HepG2 (cell line): ENCODE data around the gene ATP2C2. TPM values are rescaled to one million over a fixed set of nuclear protein-coding genes. Genes with fewer than 3 reads are reported as not detected.

ENCODE experiments used
- AGO1 ChIP-seq: fragments of 200-400 bp; formaldehyde crosslinking; IDR thresholded peaks from 2 replicates; pipeline ENCODE4 v1.6.1; 2017; ENCODE audit warnings: mild to moderate bottlenecking, low read depth, low read length, moderate library complexity; ENCODE audit not compliant: poor library complexity, severe bottlenecking
- AGO2 ChIP-seq: fragments of 200-400 bp; formaldehyde crosslinking; optimal IDR thresholded peaks from 2 replicates; pipeline ENCODE3; 2017; ENCODE audit warnings: mild to moderate bottlenecking, low read depth, low read length, moderate library complexity
- DNMT3B ChIP-seq: conservative IDR thresholded peaks from 2 replicates; pipeline ENCODE4 v1.6.1; 2016; ENCODE audit warnings: missing biosample characterization, control low read depth
- ELF3 ChIP-seq: IDR thresholded peaks from 2 replicates; pipeline ENCODE4 v1.6.1; 2016; ENCODE audit warnings: missing genetic modification reagents, missing compliant biosample characterization
- HMG20A ChIP-seq: IDR thresholded peaks from 2 replicates; pipeline ENCODE4 v1.6.1; 2016; ENCODE audit warnings: borderline replicate concordance
- HNRNPUL1 ChIP-seq: fragments of 200-400 bp; formaldehyde crosslinking; IDR thresholded peaks from 2 replicates; pipeline ENCODE4 v1.6.1; 2017; ENCODE audit warnings: low read depth, mild to moderate bottlenecking, low read length, moderate library complexity
- MIXL1 ChIP-seq: IDR thresholded peaks from 2 replicates; pipeline ENCODE4 v1.6.1; 2016
- MXI1 ChIP-seq: IDR thresholded peaks from 3 replicates; pipeline ENCODE4 v1.6.1; 2012; ENCODE audit warnings: low read depth, low read length, inconsistent platforms, borderline replicate concordance
- NFKBIZ ChIP-seq: IDR thresholded peaks from 2 replicates; pipeline ENCODE4 v1.6.1; 2018; ENCODE audit warnings: missing genetic modification reagents, missing compliant biosample characterization
- PPARG ChIP-seq: conservative IDR thresholded peaks from 2 replicates; pipeline ENCODE4 v1.6.1; 2016; ENCODE audit warnings: missing biosample characterization, missing genetic modification reagents
- RXRB ChIP-seq: IDR thresholded peaks from 2 replicates; pipeline ENCODE4 v1.6.1; 2016; ENCODE audit warnings: borderline replicate concordance, missing genetic modification reagents, missing compliant biosample characterization
- SIX4 ChIP-seq: sonication (generic); formaldehyde crosslinking; IDR thresholded peaks from 2 replicates; pipeline ENCODE4 v1.4.0; 2020; ENCODE audit warnings: missing genetic modification reagents
- SOX6 ChIP-seq, 2 experiments: fragments of 450-650 bp in 1 of 2; sonication (generic) in 1 of 2; formaldehyde crosslinking in 1 of 2; IDR thresholded peaks; 2 replicates each; pipeline versions ENCODE4 v1.4.0 to v1.6.1; 2017 to 2020; ENCODE audit warnings: antibody characterized with exemption in 1 of 2, mild to moderate bottlenecking in 1 of 2, missing genetic modification reagents in 1 of 2
- TAF15 ChIP-seq: fragments of 200-400 bp; formaldehyde crosslinking; IDR thresholded peaks from one replicate; pipeline ENCODE4 v1.6.1; 2018; ENCODE audit warnings: mild to moderate bottlenecking, low read depth, low read length; ENCODE audit not compliant: poor library complexity, severe bottlenecking
- TEAD3 ChIP-seq: optimal IDR thresholded peaks from 2 replicates; pipeline ENCODE3; 2016; ENCODE audit warnings: borderline replicate concordance
- ZNF124 ChIP-seq: sonication (generic); formaldehyde crosslinking; IDR thresholded peaks from 2 replicates; pipeline ENCODE4 v1.4.0; 2020; ENCODE audit warnings: missing genetic modification reagents
- ZNF260 ChIP-seq: sonication (generic); formaldehyde crosslinking; IDR thresholded peaks from 2 replicates; pipeline ENCODE4 v1.4.0; 2020; ENCODE audit warnings: missing genetic modification reagents, low read depth, mild to moderate bottlenecking, borderline replicate concordance
- ZNF333 ChIP-seq: sonication (generic); formaldehyde crosslinking; IDR thresholded peaks from 2 replicates; pipeline ENCODE4 v1.4.0; 2020; ENCODE audit warnings: mild to moderate bottlenecking, missing genetic modification reagents, borderline replicate concordance
- ZNF343 ChIP-seq: sonication (generic); formaldehyde crosslinking; IDR thresholded peaks from 2 replicates; pipeline ENCODE4 v1.4.0; 2020; ENCODE audit warnings: mild to moderate bottlenecking, missing genetic modification reagents
- ZNF558 ChIP-seq: sonication (generic); formaldehyde crosslinking; IDR thresholded peaks from 2 replicates; pipeline ENCODE4 v1.9.0; 2022; ENCODE audit warnings: mild to moderate bottlenecking, missing genetic modification reagents, borderline replicate concordance
- ZNF629 ChIP-seq: sonication (generic); formaldehyde crosslinking; conservative IDR thresholded peaks from 2 replicates; pipeline ENCODE4 v1.5.0; 2020; ENCODE audit warnings: missing genetic modification reagents
- ZNF720 ChIP-seq: sonication (generic); formaldehyde crosslinking; IDR thresholded peaks from 2 replicates; pipeline ENCODE4 v1.4.0; 2020; ENCODE audit warnings: missing genetic modification reagents
- polyA plus RNA-seq, 8 experiments: library from polyadenylated mRNA; depleted of rRNA in 3 of 8; stranded (reverse) in 7 of 8; unstranded in 1 of 8; fragments of >200 nt; fragmentation: Illumina TruSeq in 4 of 8; extraction: Trizol in 4 of 8; gene quantifications; 2 replicates each; pipeline versions ENCODE4 v1.2.1 to v1.2.3, GENCODE V29; 2011 to 2016; ENCODE audit warnings: low read depth in 4 of 8, missing spikeins in 1 of 8, mixed read lengths in 1 of 8; ENCODE audit not compliant: insufficient read depth in 1 of 8
- total RNA-seq, 5 experiments: library from RNA; depleted of rRNA; stranded (reverse); fragments of >200 nt; fragmentation: Illumina TruSeq; extraction: Trizol; gene quantifications; 2 replicates each; pipeline ENCODE4 v1.2.3, GENCODE V29; 2016; ENCODE audit warnings: low read depth in 1 of 5
- TF ChIP-seq, protein P1 (sequence below): sonication (generic); formaldehyde crosslinking; IDR thresholded peaks from 2 replicates; pipeline ENCODE4 v1.4.0; 2020; ENCODE audit warnings: missing genetic modification reagents
- TF ChIP-seq, protein P2 (sequence below): sonication (generic); formaldehyde crosslinking; conservative IDR thresholded peaks from 2 replicates; pipeline ENCODE4 v1.4.0; 2020; ENCODE audit warnings: missing genetic modification reagents
- TF ChIP-seq, protein P3 (sequence below): IDR thresholded peaks from 2 replicates; pipeline ENCODE4 v1.6.1; 2016; ENCODE audit warnings: missing compliant biosample characterization, missing genetic modification reagents, borderline replicate concordance
- TF ChIP-seq, protein P4 (sequence below): sonication (generic); formaldehyde crosslinking; IDR thresholded peaks from 2 replicates; pipeline ENCODE4 v1.5.0; 2020; ENCODE audit warnings: missing genetic modification reagents, mild to moderate bottlenecking, borderline replicate concordance

The ATP2C2 gene
- total and polyA plus RNA-seq, 2 of the 13 experiments (the other 11 are each of a cell fraction or from before 2014, with no cell fraction given), result 0.07 TPM; not detected in 1

DNA sequence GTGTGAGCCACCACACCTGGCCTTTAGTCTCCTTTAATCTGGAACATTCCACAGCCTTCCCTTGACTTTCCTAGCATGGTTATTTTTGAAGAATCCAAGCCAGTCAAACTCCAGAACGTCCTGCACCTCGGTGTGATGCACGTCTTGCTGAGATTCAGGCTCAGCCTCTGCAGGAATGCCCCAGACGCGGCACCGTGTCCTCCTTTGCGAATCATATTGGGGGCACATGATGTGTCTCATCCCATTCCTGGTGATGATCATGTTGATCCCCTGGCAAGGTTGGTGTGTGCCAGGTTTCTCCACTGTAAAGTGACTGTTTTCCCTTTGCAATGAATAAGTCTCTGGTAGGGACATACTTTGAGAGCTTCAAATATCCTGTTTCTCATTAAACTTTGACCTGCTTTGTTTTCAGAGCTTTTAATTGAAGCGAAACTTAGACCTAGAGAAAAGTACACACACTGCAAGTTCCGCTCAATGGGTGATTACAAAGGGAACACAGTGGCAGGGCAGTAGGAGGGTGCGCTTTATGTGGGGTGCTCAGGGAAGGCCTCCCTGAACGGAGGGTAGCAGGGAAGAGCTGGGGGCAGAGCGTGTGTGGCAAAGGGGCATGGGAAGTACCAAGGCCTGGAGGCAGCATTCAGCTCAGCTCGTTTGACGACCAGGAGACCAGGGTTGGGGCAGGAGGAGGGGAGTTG lies 9.6 kb upstream of the ATP2C2 start (continued):
- TF ChIP-seq, protein P1, sequence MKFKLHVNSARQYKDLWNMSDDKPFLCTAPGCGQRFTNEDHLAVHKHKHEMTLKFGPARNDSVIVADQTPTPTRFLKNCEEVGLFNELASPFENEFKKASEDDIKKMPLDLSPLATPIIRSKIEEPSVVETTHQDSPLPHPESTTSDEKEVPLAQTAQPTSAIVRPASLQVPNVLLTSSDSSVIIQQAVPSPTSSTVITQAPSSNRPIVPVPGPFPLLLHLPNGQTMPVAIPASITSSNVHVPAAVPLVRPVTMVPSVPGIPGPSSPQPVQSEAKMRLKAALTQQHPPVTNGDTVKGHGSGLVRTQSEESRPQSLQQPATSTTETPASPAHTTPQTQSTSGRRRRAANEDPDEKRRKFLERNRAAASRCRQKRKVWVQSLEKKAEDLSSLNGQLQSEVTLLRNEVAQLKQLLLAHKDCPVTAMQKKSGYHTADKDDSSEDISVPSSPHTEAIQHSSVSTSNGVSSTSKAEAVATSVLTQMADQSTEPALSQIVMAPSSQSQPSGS (CRISPR knock-in tag), result no peak
- TF ChIP-seq ZNF333 (CRISPR knock-in tag) (no peak), ZNF343 (no peak), DNMT3B (CRISPR knock-in tag) (no peak), HMG20A (CRISPR knock-in tag) (no peak), AGO2 (no peak), TEAD3 (CRISPR knock-in tag) (peak; percentile 32), NFKBIZ (no peak), ZNF720 (no peak), ZNF124 (CRISPR knock-in tag) (no peak), SIX4 (no peak), PPARG (peak; percentile 57; the same call in 1 of the 2 replicates), MXI1 (no peak), HNRNPUL1 (no peak), TAF15 (no peak), SOX6 (IDR thresholded peaks at IDR 0.05) (no peak), SOX6 (CRISPR knock-in tag; IDR thresholded peaks at IDR 0.05) (peak; percentile 65), ZNF558 (CRISPR knock-in tag) (no peak), MIXL1 (peak; percentile 65; the same call in 1 of the 2 replicates), ELF3 (0 out of 2 replicates have a peak, but pooled peaks have one; percentile 15), ZNF629 (CRISPR knock-in tag) (peak; percentile 62), AGO1 (no peak), ZNF260 (no peak), RXRB (peak; percentile 28; the same call in 1 of the 2 replicates)
- TF ChIP-seq, protein P2, sequence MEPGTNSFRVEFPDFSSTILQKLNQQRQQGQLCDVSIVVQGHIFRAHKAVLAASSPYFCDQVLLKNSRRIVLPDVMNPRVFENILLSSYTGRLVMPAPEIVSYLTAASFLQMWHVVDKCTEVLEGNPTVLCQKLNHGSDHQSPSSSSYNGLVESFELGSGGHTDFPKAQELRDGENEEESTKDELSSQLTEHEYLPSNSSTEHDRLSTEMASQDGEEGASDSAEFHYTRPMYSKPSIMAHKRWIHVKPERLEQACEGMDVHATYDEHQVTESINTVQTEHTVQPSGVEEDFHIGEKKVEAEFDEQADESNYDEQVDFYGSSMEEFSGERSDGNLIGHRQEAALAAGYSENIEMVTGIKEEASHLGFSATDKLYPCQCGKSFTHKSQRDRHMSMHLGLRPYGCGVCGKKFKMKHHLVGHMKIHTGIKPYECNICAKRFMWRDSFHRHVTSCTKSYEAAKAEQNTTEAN (CRISPR knock-in tag), result no peak
- TF ChIP-seq, protein P3, sequence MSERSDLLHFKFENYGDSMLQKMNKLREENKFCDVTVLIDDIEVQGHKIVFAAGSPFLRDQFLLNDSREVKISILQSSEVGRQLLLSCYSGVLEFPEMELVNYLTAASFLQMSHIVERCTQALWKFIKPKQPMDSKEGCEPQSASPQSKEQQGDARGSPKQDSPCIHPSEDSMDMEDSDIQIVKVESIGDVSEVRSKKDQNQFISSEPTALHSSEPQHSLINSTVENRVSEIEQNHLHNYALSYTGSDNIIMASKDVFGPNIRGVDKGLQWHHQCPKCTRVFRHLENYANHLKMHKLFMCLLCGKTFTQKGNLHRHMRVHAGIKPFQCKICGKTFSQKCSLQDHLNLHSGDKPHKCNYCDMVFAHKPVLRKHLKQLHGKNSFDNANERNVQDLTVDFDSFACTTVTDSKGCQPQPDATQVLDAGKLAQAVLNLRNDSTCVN, result no peak
- TF ChIP-seq, protein P4, sequence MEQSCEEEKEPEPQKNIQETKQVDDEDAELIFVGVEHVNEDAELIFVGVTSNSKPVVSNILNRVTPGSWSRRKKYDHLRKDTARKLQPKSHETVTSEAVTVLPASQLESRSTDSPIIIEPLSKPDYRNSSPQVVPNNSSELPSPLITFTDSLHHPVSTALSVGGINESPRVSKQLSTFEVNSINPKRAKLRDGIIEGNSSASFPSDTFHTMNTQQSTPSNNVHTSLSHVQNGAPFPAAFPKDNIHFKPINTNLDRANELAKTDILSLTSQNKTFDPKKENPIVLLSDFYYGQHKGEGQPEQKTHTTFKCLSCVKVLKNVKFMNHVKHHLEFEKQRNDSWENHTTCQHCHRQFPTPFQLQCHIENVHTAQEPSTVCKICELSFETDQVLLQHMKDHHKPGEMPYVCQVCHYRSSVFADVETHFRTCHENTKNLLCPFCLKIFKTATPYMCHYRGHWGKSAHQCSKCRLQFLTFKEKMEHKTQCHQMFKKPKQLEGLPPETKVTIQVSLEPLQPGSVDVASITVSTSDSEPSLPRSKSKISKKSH (CRISPR knock-in tag), result 0 out of 2 replicates have a peak, but pooled peaks have one; percentile 24
